HG03064 (cell line): ENCODE data around the gene HHAT.

Experiments used
- ATAC-seq: cut with Tn5 transposase; IDR thresholded peaks from one replicate; pipeline ENCODE4 v1.9.1; 2021; ENCODE audit warnings: low read depth; ENCODE audit not compliant: unreplicated experiment

Gene HHAT

GRCh38 chr1:210531475-210532222 is 202.9 kb downstream of the HHAT start:
- no peak for ATAC-seq

GRCh38 chr1:210532223-210532598 is 203.5 kb downstream of the HHAT start:
- ATAC-seq: no peak

GRCh38 chr1:210535761-210536160 is 207.1 kb downstream of the HHAT start:
- no peak for ATAC-seq

- no peak for ATAC-seq
Observed at GRCh38 chr1:210536254-210536961, 207.7 kb downstream of the HHAT start.

- ATAC-seq: no peak
Observed at GRCh38 chr1:210540288-210540687, 211.6 kb downstream of the HHAT start.

GRCh38 chr1:210541680-210542358 is 213.1 kb downstream of the HHAT start:
- ATAC-seq: no peak

GRCh38 chr1:210551899-210552298 is 223.2 kb downstream of the HHAT start:
- ATAC-seq: no peak

- ATAC-seq: no peak
Observed at GRCh38 chr1:210553711-210554110, 225.0 kb downstream of the HHAT start.

- ATAC-seq: no peak
Observed at GRCh38 chr1:210554382-210554781, 225.7 kb downstream of the HHAT start.

- ATAC-seq: no peak
Observed at GRCh38 chr1:210556475-210556874, 227.8 kb downstream of the HHAT start.

GRCh38 chr1:210557426-210558077 is 228.8 kb downstream of the HHAT start:
- no peak for ATAC-seq

- no peak for ATAC-seq
Observed at GRCh38 chr1:210558302-210558701, 229.6 kb downstream of the HHAT start.

GRCh38 chr1:210565306-210565705 is 236.6 kb downstream of the HHAT start:
- ATAC-seq: no peak

GRCh38 chr1:210568631-210569030 is 239.9 kb downstream of the HHAT start:
- no peak for ATAC-seq

GRCh38 chr1:210570116-210570515 is 241.4 kb downstream of the HHAT start:
- no peak for ATAC-seq

- ATAC-seq: no peak
Observed at GRCh38 chr1:210571356-210572284, 242.9 kb downstream of the HHAT start.

- no peak for ATAC-seq
Observed at GRCh38 chr1:210573141-210573540, 244.4 kb downstream of the HHAT start.

- no peak for ATAC-seq
Observed at GRCh38 chr1:210582205-210582970, 253.7 kb downstream of the HHAT start.

- ATAC-seq: no peak
Observed at GRCh38 chr1:210584439-210585113, 255.9 kb downstream of the HHAT start.
